Rectal smooth muscle tissue (tissue), 1 donor: ENCODE results near the gene CNN1.
A peak's percentile ranks its signal among the peaks of the same experiment; 100 is the strongest.

Experiments used
- H3K27ac ChIP-seq: one replicate; pipeline ENCODE4 v1.7.0; 2013; ENCODE audit warnings: low read depth, low read length, inconsistent platforms
- H3K27me3 ChIP-seq: one replicate; pipeline ENCODE4 v1.7.0; 2013; ENCODE audit warnings: low read length; ENCODE audit not compliant: control insufficient read depth, insufficient read depth
- H3K36me3 ChIP-seq: one replicate; pipeline ENCODE4 v1.7.0; 2013; ENCODE audit warnings: low read length; ENCODE audit not compliant: control insufficient read depth, insufficient read depth
- H3K4me1 ChIP-seq: one replicate; pipeline ENCODE4 v1.7.0; 2013; ENCODE audit warnings: low read length; ENCODE audit not compliant: control insufficient read depth, insufficient read depth
- H3K4me3 ChIP-seq: one replicate; pipeline ENCODE4 v1.7.0; 2013; ENCODE audit warnings: low read length
- H3K9ac ChIP-seq: one replicate; pipeline ENCODE4 v1.7.0; 2013; ENCODE audit warnings: low read length

CNN1 gene

DNA sequence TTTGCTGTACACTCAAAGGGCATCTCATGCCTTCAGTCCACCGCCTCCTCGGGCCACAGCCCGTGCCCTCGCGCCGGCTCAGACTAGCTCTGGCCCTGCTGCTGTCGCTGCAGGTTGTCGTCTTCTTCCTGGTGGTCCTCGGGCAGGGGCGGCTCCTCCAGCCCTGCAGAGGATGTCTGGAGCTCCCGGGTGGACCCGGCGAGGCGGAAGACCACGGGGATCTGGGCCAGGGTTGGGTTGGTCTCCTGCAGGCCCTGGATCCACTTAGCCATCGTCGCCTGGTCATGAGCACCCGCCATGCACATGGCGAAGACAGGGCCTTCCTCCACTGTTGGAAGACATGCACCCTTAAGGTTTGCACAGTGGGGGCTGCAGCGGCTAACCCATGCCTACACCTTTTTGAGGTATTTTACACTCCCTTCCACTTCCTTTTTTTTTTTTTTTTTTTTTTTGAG lies 32.5 kb upstream of the CNN1 start:
- H3K36me3 ChIP-seq: peaks cover 2% of the 10 kb centered on the region
- peak overlapping the region; percentile 95 for H3K27ac ChIP-seq
- H3K4me3 ChIP-seq: peak overlapping the region; percentile 69
- peak overlapping the region; percentile 25 for H3K9ac ChIP-seq
- peaks cover 3% of the 10 kb centered on the region for H3K4me1 ChIP-seq
- no peaks in the 10 kb centered on the region for H3K27me3 ChIP-seq

DNA sequence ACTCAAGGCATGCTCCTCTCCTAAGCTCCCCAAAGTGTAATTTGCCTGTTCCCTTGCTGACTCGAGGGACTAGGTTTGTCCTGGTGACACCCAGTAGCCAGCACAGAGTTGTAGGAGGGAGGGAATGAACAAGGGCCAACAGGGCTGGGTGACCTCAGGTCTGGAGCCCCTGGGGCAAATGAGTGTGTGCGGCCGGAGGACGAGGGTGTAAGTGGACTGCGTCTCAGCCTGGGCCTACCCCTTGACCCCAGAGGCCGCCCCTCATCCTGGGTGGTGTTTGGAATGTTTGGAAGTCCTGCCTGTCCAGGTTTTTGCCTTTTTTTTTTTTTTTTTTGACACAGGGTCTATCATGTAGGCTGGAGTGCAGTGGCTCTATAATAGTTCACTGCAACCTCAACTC lies 31.7 kb upstream of the CNN1 start:
- Histone ChIP-seq H3K27me3 (no peaks in the 10 kb centered on the region), H3K4me3 (no peak overlapping the region)

DNA sequence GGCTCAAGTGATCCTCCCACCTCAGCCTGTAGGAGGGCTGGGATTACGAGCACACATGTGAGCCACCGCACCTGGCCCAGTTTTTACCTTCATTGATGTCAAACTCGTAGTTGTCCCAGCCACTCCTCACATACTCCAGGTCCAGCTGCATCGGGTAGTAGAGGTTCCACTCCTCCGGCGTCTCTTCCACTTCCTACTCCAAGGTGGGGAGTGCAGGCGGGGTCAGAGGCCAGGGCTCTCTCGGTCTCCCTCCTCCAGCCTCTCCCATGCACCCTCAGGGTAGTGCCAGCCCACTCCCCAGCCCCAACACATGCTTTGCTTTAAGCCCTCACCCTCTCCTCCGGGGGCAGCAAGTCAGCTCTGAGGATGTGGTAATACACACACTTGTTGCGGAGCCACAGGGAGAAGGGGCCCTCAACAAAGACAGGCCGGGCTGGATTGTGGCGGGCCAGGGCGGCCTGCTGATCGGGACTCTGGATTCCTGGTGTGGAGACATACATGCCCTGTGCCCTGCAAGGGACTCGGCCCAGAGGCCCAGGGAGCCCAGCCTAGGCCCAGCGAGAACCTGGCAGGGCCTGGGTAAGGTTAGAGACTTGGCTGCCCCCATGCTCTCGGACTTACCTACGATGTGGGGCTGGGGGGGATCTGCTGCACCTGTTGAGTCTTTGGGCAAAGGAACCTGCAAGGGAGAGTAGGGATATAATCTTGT lies 31.1 kb upstream of the CNN1 start:
- no peak overlapping the region for H3K4me3 ChIP-seq
- no peak overlapping the region for H3K27ac ChIP-seq
- H3K36me3 ChIP-seq: peaks cover 4% of the 10 kb centered on the region
- no peaks in the 10 kb centered on the region for H3K27me3 ChIP-seq
- no peak overlapping the region for H3K9ac ChIP-seq
- peaks cover 3% of the 10 kb centered on the region for H3K4me1 ChIP-seq

More for the DNA sequence above, 31.7 kb upstream of the CNN1 start:
- Histone ChIP-seq H3K36me3 (peaks cover 4% of the 10 kb centered on the region), H3K9ac (no peak overlapping the region), H3K27ac (no peak overlapping the region), H3K4me1 (peaks cover 3% of the 10 kb centered on the region)

DNA sequence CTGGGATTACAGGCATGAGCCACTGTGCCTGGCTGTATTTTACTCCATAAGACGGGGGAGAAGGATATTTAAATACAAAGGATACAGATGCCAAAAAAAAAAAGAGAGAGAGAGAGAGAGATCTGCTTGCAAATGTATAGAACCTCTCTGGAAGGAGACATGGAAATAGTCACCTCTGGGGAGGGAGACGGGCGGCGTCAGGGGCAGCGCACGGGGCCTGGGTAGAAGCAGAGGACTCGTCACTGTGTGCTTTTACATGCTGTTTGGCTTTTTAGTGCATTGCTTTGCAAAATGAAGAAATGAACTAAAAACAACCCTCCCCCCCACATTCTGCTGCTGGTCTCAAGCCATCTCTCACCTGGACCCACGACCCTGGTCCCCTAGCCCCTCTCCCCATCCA lies 28.2 kb upstream of the CNN1 start:
- no peaks in the 10 kb centered on the region for H3K4me1 ChIP-seq
- H3K4me3 ChIP-seq: no peak overlapping the region
- peaks cover 8% of the 10 kb centered on the region for H3K36me3 ChIP-seq
- no peaks in the 10 kb centered on the region for H3K27me3 ChIP-seq
- H3K9ac ChIP-seq: no peak overlapping the region
- H3K27ac ChIP-seq: no peak overlapping the region

DNA sequence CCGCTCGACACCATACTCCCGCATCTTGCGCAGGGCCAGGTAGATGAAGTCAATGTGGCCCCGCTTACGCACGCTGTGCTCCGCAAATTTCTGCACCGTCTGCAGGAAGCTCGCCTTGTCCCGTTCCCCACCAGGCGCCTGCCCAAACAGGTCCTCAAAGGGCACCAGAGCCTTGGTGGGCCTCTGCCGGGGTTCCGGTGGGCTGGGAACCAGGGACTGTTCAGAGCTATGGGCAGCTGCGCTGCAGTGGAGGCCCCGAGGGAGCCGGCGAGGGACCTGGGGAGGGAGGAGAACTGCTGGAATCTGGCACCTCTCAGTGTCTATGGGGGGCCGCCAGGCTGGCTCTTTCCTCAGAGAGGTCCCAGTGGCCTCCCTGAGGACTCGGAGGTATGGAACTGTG lies 24.7 kb upstream of the CNN1 start:
- Histone ChIP-seq H3K4me1 (no peaks in the 10 kb centered on the region), H3K36me3 (peaks cover 13% of the 10 kb centered on the region), H3K27ac (no peak overlapping the region), H3K27me3 (no peaks in the 10 kb centered on the region), H3K9ac (no peak overlapping the region), H3K4me3 (no peak overlapping the region)

DNA sequence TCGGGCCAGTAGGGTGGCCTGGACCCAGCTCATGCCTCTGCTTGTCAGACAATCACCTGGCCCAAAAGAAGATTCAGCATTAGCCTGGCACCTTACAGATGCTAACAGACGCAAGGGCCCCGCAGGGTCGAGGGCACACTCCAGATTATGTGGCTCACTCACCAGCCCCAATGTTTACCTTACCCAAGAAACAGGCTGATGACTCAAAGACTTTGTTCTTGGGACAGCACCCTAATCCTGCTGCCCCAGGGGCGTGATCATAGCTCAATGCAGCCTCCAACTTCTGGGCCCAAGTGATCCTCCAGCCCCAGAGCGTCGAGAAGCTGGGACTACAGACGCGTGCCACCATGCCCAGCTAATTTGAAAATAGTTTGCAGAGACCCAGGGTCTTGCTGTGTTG lies 19.5 kb upstream of the CNN1 start:
- Histone ChIP-seq H3K27ac (no peak overlapping the region), H3K9ac (no peak overlapping the region), H3K27me3 (no peaks in the 10 kb centered on the region), H3K4me1 (no peaks in the 10 kb centered on the region), H3K4me3 (no peak overlapping the region), H3K36me3 (peaks cover 7% of the 10 kb centered on the region)

DNA sequence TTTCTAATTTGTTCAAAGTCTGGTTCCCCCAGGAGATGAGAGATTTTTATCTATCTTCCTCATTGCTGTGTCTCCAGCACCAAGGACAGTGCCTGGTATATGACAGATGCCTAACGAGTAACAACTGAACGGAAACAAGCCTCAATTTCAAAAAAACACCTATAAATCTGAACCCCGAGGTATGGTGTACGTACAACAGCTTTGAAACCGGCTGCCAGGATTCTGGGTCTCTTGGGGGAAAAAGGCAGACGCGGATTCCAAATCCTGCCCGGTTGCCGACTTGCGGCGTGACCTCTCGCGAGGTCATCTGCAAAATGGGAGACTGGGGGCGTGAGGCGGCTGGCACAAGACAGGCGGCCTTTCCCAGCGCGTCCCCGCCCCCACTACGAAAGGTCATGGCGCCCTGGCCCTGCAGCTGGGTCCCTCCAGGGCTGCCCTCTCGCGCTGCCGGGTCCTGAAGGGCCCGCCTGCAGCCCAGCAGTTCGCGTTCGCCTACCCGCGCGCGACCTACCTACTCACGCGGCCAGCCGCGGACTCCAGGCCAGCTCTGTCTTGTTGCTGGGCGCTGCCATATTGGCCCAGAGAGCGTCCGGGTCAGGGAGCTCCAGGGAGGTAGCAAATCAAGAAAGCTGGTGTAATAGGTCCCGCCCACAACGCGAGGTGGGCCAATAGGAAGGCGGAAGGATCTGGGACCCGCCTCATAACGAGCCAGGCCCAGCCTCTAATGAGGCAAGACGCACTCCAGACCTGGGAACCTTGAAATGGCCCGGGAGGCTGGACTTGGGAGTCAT lies 9.9 kb upstream of the CNN1 start, which contains the start of gene ECSIT:
TSS of gene ECSIT (minus strand) at position 584 of the 791 bp plus-strand sequence. CDS start 9,964 bp downstream, outside the sequence.
- H3K4me3 ChIP-seq: peak within 1 kb of the TSS; percentile 90
- peak within 1 kb of the TSS; percentile 53 for H3K9ac ChIP-seq
- H3K27ac ChIP-seq: peak within 1 kb of the TSS; percentile 92
- H3K36me3 ChIP-seq: no peaks in the 10 kb centered on the region
- no peaks in the 10 kb centered on the region for H3K27me3 ChIP-seq
- H3K4me1 ChIP-seq: peaks cover 12% of the 10 kb centered on the region

DNA sequence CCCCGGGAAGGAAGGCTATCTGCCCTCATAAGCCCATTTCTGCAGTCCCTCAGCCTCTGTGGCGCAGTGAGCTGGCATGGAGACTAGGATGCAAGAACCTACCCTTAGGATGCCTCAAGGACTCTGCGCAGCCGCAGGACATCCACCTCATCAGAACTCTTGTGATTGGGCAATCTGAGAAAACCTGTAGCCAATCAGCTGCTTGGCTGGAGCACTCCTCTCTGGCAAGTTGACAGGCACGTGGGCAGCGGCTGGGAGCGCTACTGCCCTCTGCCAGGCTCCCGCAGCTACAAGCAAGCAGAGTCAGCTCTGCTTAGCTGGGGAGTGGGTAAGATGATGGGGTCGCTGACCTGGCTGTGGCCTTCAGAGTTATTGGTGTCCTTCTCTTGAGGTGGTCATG lies 8.2 kb upstream of the CNN1 start:
- Histone ChIP-seq H3K9ac (no peak overlapping the region), H3K27me3 (no peaks in the 10 kb centered on the region), H3K4me1 (peaks cover 21% of the 10 kb centered on the region), H3K27ac (peak overlapping the region; percentile 55), H3K4me3 (no peak overlapping the region), H3K36me3 (no peaks in the 10 kb centered on the region)

DNA sequence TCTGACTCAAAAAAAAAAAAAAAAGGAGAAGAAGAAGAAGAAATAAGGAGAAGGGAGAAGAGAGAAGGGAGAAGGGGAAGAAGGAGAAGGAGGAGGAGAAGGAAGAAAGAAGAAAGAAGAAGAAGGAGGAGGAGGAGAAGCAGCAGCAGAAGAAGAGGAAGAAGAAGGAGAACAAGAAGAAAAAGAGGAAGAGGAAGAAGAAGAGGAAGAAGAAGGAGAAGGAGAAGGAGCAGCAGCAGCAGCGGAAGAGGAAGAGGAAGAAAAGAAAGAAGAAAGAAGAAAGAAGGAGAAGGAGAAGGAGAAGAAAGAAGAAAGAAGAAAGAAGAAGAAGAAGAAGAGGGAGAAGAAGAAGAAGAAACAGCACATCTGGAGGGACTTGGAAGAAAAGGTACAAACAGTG lies 4.1 kb upstream of the CNN1 start:
- Histone ChIP-seq H3K36me3 (no peaks in the 10 kb centered on the region), H3K4me1 (peaks cover 20% of the 10 kb centered on the region), H3K27ac (peak overlapping the region; percentile 96), H3K4me3 (no peak overlapping the region), H3K9ac (no peak overlapping the region), H3K27me3 (peaks cover 2% of the 10 kb centered on the region)

DNA sequence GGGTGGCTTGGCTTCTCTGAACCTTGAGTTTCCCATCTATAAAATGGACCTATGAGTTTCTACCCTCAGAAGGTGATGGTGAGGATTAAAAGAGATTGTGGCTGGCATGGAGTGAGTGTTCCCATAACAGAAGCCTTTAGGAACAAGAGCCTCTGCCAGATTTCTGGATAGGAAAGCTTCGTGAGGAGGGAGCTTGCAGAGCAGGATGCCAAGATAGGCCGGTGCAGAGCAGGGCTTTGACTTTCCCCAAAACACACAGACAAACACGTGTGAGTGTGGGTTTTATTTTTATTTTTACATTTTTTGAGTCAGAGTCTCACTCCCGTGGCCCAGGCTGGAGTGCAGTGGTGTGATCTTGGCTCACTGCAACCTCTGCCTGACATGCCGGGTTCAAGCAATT lies 3.7 kb upstream of the CNN1 start:
- H3K27ac ChIP-seq: peak overlapping the region; percentile 96

DNA sequence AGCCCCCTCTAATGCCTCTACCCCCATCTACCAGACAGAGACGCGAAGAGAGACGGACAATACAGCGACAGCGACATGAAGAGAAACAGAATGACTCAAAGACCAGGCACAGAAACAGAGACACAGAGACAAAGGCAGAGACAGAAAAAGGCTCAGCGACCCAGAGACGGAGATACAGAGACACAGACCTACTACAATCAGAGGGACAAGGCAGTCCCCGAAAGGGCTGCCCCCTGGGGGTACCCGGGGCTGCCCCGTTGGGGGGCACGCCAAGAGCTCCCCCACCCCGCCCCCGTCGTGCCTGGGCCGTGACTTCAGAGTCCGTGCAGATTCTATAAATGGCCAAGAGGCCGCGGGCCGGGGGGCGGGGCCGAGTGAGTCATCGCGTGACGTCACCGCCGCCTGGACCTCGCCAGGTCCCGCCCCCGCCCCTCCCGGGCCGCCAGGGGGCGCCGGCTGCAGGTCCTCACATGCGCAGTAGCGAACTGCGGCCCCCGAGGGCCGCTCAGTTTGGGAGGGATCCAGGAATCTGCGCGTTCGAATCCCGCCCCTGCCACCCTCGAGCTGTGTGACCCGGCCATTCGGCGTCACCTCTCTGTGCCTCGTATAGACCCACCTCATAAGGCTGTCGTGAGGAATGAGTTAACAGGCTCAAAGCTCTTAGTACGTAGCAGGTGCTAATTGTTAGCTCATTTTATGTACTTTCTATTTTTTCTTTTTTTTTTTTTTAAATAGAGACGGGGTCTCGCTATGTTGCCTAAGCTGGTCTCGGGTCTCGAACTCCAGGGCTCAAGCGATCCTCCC lies 2.7 kb upstream of the CNN1 start:
- Histone ChIP-seq H3K36me3 (no peaks in the 10 kb centered on the region), H3K4me3 (peak overlapping the region; percentile 42), H3K4me1 (peaks cover 20% of the 10 kb centered on the region), H3K27ac (peak overlapping the region; percentile 96), H3K27me3 (peaks cover 5% of the 10 kb centered on the region), H3K9ac (peak overlapping the region; percentile 42)

More for the DNA sequence above, 3.7 kb upstream of the CNN1 start:
- Histone ChIP-seq H3K4me1 (peaks cover 20% of the 10 kb centered on the region), H3K9ac (no peak overlapping the region), H3K27me3 (peaks cover 2% of the 10 kb centered on the region), H3K36me3 (no peaks in the 10 kb centered on the region), H3K4me3 (no peak overlapping the region)
